ENCODE data around the gene CEACAM18. TPM values are rescaled to one million over a fixed set of nuclear protein-coding genes. Genes with fewer than 3 reads are reported as not detected.

Gene CEACAM18
- total and polyA plus RNA-seq, 2 donors (not counting 1 experiment from before 2014, with no cell fraction given), result not detected

GRCh38 chr19:51503896-51504295 is 25.6 kb downstream of the CEACAM18 start:
- Histone ChIP-seq H3K4me3 (ENCODE audit: control extremely low read depth in 1 of 5, extremely low read depth in 1 of 5, insufficient read depth in 1 of 5, low read depth in 2 of 5, low read length in 4 of 5) (no peak overlapping the region), H3K9ac (ENCODE audit: low read length) (no peak overlapping the region), H4K20me1 (ENCODE audit: control insufficient read depth, insufficient read depth, low read length, poor library complexity, severe bottlenecking) (no peaks in the 10 kb centered on the region), H2AFZ (ENCODE audit: insufficient read depth, low read depth, low read length, poor library complexity, severe bottlenecking) (no peak overlapping the region), H3K27ac (ENCODE audit: low read length in 2 of 2) (no peak overlapping the region), H3K9me3 (ENCODE audit: control extremely low read depth in 1 of 3, control insufficient read depth in 2 of 3, insufficient read depth in 1 of 3, low read length in 2 of 3) (peaks cover 0 to 6% (median 0%) of the 10 kb centered on the region in 3 donors), H3K79me2 (ENCODE audit: control insufficient read depth, insufficient read depth, low read length) (no peaks in the 10 kb centered on the region), H3K27me3 (replicated peaks in 1 of 4; ENCODE audit: control extremely low read depth in 1 of 4, control insufficient read depth in 3 of 4, insufficient read depth in 4 of 4, low read length in 3 of 4) (no peaks in the 10 kb centered on the region), H3K36me3 (replicated peaks in 1 of 2; ENCODE audit: control extremely low read depth in 1 of 2, control insufficient read depth in 1 of 2, extremely low read depth in 1 of 2, insufficient read depth in 2 of 2, low read length in 1 of 2) (no peaks in the 10 kb centered on the region), H3K4me1 (ENCODE audit: control insufficient read depth in 2 of 2, insufficient read depth in 2 of 2, low read length in 2 of 2) (peaks cover 9 to 14% of the 10 kb centered on the region in 2 donors), H3K4me2 (replicated peaks; ENCODE audit: low read depth, low read length, poor library complexity, severe bottlenecking) (no peak overlapping the region)
- CTCF ChIA-PET, result interaction anchor here (1.2 to 1.9 kb wide), 4 partner anchors 11 to 162 kb away, joined by 3 to 9 read pairs (median 4); no protein-coding TSS in a partner anchor
- intact Hi-C loops (cut with micrococcal nuclease), result no loop called here
- H3K27ac Mint-ChIP-seq, result no peak overlapping the region
- ATAC-seq (ENCODE audit: low read depth) (no peak), DNase-seq (no peak)
- WGBS (ENCODE audit: insufficient coverage), result 78% methylated on average over 1 of the region's 3 CpGs
- no peak overlapping the region for H3K4me3 Mint-ChIP-seq
- POLR2A ChIA-PET, result no interaction called here
- H3K9me3 Mint-ChIP-seq (ENCODE audit: insufficient read depth), result no peaks in the 10 kb centered on the region
- no peaks in the 10 kb centered on the region for H3K27me3 Mint-ChIP-seq
- TF ChIP-seq EZH2 (IDR thresholded peaks at IDR 0.05; ENCODE audit: borderline replicate concordance, insufficient read depth, low read depth, low read length, poor library complexity, severe bottlenecking), result no peak
- no peak for TF ChIP-seq CTCF (IDR thresholded peaks at IDR 0.05)
- H3K4me1 Mint-ChIP-seq, result peaks cover 15% of the 10 kb centered on the region

- Histone ChIP-seq H3K79me2 (ENCODE audit: control insufficient read depth, insufficient read depth, low read length) (no peaks in the 10 kb centered on the region), H3K9me3 (ENCODE audit: control extremely low read depth in 1 of 3, control insufficient read depth in 2 of 3, insufficient read depth in 1 of 3, low read length in 2 of 3) (peaks cover 0 to 6% (median 0%) of the 10 kb centered on the region in 3 donors), H2AFZ (ENCODE audit: insufficient read depth, low read depth, low read length, poor library complexity, severe bottlenecking) (no peak overlapping the region), H3K4me1 (ENCODE audit: control insufficient read depth in 2 of 2, insufficient read depth in 2 of 2, low read length in 2 of 2) (peaks cover 9 to 12% of the 10 kb centered on the region in 2 donors), H3K4me2 (replicated peaks; ENCODE audit: low read depth, low read length, poor library complexity, severe bottlenecking) (no peak overlapping the region), H3K27ac (ENCODE audit: low read length in 2 of 2) (no peak overlapping the region), H3K36me3 (replicated peaks in 1 of 2; ENCODE audit: control extremely low read depth in 1 of 2, control insufficient read depth in 1 of 2, extremely low read depth in 1 of 2, insufficient read depth in 2 of 2, low read length in 1 of 2) (no peaks in the 10 kb centered on the region), H3K27me3 (replicated peaks in 1 of 4; ENCODE audit: control extremely low read depth in 1 of 4, control insufficient read depth in 3 of 4, insufficient read depth in 4 of 4, low read length in 3 of 4) (no peaks in the 10 kb centered on the region), H4K20me1 (ENCODE audit: control insufficient read depth, insufficient read depth, low read length, poor library complexity, severe bottlenecking) (no peaks in the 10 kb centered on the region), H3K9ac (ENCODE audit: low read length) (no peak overlapping the region), H3K4me3 (ENCODE audit: control extremely low read depth in 1 of 5, extremely low read depth in 1 of 5, insufficient read depth in 1 of 5, low read depth in 2 of 5, low read length in 4 of 5) (no peak overlapping the region)
- ATAC-seq (ENCODE audit: low read depth) (no peak), DNase-seq (no peak)
- POLR2A ChIA-PET, result no interaction called here
- Mint-ChIP-seq H3K4me1 (peaks cover 15% of the 10 kb centered on the region), H3K4me3 (no peak overlapping the region), H3K27me3 (peaks cover 3% of the 10 kb centered on the region), H3K27ac (no peak overlapping the region), H3K9me3 (ENCODE audit: insufficient read depth) (no peaks in the 10 kb centered on the region)
- CTCF ChIA-PET, result interaction anchor here (1.9 to 2.6 kb wide), 3 partner anchors 9 to 151 kb away, joined by 6 to 12 read pairs (median 12); no protein-coding TSS in a partner anchor
- 33% methylated on average over 1 of the region's 3 CpGs for WGBS (ENCODE audit: insufficient coverage)
- no peak for TF ChIP-seq CTCF (IDR thresholded peaks at IDR 0.05)
- TF ChIP-seq EZH2 (IDR thresholded peaks at IDR 0.05; ENCODE audit: borderline replicate concordance, insufficient read depth, low read depth, low read length, poor library complexity, severe bottlenecking), result no peak
- intact Hi-C loops (cut with micrococcal nuclease), result no loop called here
Measured at GRCh38 chr19:51505904-51506303, 27.6 kb downstream of the CEACAM18 start.

Data from B cell (primary cell).